Right renal pelvis (tissue), 4 donors: ENCODE results near the gene ST6GAL1. TPM values are rescaled to one million over a fixed set of nuclear protein-coding genes. Genes with fewer than 3 reads are reported as not detected.

Experiments
- DNase-seq, 4 donors: peaks; one replicate each; pipeline ENCODE4 v3.0.0-alpha.2; 2013; ENCODE audit warnings: low read depth in 4 of 4, low spot score in 3 of 4, missing footprints in 1 of 4
- polyA plus RNA-seq, 4 donors: library from polyadenylated mRNA; unstranded; fragments of 120-200 nt; gene quantifications; one replicate each; pipeline ENCODE4 v1.2.1, GENCODE V29; 2013; ENCODE audit not compliant: insufficient read length in 4 of 4

The ST6GAL1 gene
- polyA plus RNA-seq, 4 donors: 74.5 to 97.1 (median 81.8) TPM

DNA sequence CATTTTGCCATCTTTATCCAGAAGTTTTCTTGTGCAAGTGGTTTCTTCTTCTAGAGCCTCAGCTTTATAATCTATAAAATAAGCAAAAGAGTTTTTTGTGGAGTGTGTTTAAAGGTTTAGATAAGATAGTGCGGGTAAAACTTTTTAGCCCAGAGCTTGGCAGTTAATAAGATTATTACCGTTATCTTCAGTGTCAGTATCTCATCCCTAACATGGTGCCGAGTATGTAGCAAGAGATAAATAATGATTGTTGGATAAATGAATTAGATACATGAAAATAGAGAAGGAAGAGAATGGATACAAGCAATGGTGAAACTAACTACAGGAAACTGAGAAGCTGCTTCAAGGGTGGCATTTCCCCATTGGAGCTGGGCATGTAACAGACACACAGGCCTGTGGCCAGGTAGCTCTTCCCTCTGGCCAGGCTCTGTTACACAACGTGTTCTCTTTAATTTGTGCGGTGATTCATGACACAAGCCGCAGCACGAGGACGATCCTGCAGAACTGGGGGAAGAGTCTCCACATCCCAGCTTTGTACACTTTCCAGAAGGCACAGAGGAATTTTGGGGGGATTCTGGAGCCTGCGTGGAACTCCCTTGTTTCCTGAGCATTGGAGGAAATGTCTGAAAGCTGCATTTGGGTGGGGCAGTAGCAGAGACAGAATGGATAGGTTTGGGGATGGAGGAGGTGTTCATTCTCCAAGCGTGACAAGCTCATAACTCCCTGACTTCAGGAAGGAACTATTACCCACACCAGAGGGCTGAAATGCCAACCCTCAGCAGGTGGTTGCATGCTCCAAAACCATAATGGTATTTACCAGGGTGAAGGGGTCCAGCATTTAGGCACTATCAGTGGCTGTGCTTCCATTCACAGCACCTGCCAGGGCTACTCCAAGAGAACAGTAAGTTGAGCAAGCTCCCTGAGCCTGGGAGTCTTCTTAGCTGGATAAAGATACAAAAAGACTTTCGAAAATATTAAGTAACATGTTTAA is 14.2 kb upstream of the ST6GAL1 start:
- DNase-seq: no peak

DNA sequence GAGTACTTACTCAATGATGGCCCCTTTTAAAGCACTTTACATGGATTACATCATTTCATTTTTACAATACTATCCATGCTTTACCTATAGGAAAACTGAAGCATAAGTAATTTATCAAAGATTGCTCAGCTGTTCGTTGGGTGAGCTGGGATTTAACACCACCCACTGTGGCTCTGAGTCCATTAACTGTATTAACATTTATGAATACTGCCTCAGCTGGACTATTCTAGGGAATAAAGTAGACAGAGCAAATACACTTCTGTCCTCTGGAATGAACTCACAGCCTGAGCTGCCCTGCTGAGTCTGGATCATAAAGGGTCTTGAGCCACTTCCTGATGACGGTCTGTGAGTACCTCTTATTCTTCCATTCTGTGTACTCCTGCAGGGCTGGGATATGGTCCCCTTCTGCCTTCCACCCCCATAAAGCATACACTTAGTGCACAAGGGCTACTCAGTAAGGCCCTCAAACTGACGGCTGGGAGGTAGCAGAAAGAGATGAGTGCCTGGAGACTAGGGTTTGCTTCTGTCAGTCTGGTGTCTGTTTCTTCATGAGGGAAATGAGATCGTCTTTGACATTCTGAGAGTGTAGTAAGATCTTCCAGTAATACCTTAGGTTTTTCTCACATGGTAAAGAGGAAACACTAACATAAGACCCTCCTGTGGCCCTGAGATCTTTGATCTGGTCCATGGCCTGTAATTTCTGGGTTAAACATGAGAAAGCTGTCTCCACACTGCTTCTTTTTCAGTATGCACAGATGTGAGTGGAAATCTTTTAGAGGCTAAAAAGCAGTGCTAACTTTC is 12.6 kb upstream of the ST6GAL1 start:
- no peak for DNase-seq

DNA sequence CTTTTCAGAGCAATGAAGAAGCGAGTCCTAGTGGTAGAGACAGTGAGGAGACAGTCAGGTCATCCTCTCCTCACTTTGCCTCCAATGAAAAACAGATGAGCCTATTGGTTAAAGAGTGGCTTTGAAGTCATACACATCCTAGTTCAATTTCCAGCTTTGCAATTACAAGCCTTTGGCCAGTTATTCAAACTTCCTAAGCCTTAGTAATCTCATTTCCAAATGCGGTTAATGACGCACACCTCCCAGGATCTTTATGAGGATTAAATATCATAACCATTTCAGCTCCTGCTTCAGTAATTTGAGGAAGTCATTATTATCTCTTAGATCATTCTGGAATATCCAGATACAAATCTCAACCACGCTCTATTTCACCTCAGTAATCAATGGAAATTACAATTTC is 10.0 kb upstream of the ST6GAL1 start:
- no peak for DNase-seq

- DNase-seq: no peak
These were observed 9.5 kb upstream of the ST6GAL1 start for GRCh38 chr3:186920796-186921195.

DNA sequence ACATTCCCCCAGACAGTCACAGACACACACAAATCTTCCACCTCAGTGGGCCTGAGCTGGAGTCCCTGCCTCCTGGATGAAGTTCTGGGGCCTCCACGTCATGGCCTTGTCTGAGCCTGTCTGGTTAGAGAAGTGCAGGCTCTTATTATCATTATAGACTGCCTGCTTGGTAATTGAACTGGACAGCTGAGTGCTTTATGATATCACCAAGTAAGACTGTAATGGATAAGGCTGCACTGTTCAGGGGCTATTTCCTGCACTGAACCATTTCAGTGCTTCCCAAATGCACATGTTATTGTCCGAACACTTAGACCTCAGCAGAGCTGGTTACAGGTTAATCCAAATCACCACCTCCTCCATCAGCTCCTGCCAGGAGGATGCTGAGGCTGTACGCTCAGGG is 8.7 kb upstream of the ST6GAL1 start:
- DNase-seq: no peak

- no peak for DNase-seq
These were observed 8.1 kb upstream of the ST6GAL1 start for GRCh38 chr3:186922224-186922623.

GRCh38 chr3:186922790-186923189 is 7.5 kb upstream of the ST6GAL1 start:
- no peak for DNase-seq

DNA sequence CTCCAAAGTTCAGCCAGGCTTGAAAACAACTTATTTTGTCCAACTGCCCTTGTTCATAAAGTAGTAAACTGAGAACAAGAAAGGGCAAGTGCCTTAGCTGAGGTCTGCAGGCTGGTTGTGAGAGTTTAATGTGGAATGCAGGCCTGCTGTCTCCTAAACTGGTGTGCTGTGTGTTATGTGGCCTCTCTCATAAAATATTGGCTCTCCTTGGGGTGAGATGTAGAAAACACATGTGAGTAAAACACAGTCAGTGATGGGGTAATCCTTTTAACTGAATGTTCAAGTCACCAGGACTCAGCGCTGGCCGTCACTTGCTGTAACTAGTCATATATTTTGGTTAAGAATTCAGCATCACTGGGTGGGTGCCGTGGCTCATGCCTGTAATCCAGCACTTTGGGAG is 7.1 kb upstream of the ST6GAL1 start:
- DNase-seq: no peak

- DNase-seq: no peak
These were observed 4.5 kb upstream of the ST6GAL1 start for GRCh38 chr3:186925826-186926225.

DNA sequence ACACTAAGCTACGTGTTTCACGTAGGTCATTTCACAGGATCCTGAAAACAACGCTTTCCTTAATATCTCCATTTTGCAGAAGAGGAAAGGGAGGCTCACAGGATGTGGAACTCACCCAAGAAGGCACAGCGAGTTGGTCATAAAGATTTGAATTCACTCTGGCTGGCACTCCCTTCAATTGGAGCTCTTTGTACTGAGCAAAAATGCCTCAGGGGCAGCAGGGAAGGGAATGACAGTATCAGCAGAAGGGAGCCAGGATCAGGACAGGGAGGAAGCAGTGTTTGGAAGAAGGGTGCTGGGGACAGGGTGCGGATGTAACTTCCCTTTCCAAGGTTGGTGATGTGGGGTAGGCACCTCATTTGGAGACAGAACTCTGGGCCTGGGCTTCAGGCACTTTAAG is 1.1 kb upstream of the ST6GAL1 start:
- DNase-seq: no peak

GRCh38 chr3:186929685-186930084 is 641 bp upstream of the ST6GAL1 start:
- no peak for DNase-seq

DNA sequence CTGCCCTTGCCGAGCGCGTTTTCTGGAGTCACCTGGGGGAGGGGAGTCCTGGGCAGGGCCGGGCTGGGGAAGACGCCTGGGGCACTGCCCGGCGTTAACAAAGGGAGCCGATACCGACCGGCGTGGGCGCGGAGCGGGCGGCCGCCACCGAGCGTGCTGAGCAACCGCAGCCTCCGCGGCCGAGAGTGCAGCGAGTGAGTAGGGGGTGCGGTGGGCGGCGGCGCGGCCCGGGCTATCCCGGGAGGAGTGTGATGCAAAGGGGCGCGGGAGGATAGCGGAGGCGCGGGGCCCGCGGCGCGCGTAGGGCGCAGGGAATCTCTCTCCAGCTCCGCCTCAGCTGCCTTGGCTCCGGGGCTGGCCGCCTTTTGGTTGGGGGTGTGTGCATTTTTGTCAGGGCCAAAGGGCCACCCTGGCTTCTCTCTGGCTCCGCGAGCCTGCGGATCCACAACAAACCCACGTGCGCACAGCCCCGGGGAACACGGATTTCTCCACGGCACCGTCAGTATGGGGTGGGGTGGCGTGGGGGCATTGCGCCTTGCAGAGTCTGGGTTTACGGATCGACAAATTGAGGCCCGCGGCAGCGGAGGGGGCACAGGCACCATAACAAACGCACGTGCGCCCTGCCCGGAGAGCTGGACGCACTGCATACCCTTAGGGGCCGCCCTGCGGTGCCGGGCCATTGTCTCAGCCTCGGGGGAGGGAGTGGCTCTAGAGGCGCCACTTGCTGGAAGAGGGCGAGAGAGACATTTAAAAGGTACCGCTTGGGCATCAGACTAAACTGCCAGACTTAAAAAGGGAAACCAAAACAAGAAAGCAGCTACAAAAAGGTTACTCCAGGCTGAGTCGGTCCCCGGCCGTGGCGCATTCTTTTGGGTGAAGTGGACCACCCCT is 560 bp downstream of the ST6GAL1 start:
- DNase-seq: peak in 2 of 4 donors; percentile 50 to 56

- DNase-seq: peak in 2 of 4 donors; percentile 31 to 62
These were observed 1.4 kb downstream of the ST6GAL1 start for GRCh38 chr3:186931532-186932280.

DNA sequence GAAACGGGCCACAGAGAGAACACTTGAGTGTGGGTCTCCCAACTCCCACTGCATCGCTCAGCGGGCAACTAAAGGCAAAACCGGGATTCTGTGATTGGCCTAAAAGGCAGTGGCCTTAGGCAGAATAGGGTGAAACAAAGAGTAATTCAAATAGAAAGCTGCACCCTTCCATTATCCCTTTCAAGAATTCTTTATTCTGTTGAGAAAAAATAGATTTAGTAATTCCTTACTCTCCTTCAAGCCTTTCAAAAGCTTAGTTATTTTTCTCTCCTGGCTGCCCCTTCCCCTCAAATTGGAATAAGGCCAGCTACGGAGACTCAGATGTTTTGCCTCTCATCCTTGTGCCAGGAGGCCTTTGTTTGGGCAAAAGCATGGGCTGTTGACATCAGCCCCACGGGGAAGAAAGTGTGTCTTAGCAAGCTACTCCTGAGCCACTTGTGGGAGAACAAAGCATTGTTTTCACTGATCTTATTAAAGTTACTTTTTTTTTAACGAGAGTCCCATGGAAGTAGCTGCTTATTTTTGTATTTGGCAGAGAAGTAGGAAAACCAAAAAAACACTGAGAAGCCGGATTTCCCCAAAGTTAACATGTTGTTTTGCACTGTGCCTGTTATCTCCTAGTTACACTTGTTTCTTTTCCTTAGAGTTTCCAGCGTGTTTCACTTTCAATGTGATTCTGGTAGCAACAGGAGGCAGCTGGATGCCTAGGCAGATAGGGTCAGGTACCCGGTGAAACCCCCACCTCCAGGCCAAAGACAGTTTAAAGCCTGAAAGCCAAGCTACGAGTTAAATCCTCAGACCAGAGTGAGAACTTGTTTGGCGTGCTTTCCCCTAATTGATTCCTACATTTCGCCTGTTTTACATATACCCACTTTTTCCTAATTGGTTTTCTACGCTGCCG is 2.2 kb downstream of the ST6GAL1 start:
- DNase-seq: no peak

DNA sequence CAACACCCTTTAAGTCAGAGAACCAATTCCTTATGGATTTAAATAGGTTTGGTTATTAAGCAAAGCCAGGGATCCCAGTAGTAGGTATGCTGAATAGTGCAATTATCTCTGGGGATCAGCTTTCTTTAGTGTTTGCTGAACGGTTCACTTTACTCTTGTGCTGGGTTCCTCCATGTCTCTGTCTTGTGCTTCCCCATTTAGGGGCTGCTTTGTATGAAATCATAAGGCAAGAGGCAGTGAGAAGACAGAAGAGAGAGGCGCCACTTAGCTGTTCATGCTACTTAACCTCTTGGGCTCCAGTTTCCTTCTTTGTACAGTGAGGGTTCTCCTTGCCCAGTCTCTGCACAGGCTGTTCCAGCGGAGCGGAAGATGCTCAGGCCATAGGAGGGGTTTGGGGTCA is 3.5 kb downstream of the ST6GAL1 start:
- DNase-seq: no peak

DNA sequence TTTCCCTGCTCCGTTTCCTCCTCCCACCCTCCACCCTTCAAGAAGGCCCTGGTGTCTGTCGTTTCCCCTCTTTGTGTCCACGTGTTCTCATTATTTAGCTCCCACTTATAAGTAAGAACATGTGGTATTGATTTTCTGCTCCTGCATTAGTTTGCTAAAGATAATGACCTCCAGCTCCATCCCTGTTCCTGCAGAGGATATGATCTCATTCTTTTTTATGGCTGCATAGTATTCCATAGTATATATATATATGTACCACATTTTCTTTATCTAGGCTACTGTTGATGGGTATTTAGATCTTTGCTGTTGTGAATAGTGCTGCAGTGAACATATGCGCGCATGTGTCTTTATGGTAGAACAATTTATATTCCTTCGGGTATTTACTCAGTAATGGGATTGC is 4.8 kb downstream of the ST6GAL1 start:
- DNase-seq: no peak

DNA sequence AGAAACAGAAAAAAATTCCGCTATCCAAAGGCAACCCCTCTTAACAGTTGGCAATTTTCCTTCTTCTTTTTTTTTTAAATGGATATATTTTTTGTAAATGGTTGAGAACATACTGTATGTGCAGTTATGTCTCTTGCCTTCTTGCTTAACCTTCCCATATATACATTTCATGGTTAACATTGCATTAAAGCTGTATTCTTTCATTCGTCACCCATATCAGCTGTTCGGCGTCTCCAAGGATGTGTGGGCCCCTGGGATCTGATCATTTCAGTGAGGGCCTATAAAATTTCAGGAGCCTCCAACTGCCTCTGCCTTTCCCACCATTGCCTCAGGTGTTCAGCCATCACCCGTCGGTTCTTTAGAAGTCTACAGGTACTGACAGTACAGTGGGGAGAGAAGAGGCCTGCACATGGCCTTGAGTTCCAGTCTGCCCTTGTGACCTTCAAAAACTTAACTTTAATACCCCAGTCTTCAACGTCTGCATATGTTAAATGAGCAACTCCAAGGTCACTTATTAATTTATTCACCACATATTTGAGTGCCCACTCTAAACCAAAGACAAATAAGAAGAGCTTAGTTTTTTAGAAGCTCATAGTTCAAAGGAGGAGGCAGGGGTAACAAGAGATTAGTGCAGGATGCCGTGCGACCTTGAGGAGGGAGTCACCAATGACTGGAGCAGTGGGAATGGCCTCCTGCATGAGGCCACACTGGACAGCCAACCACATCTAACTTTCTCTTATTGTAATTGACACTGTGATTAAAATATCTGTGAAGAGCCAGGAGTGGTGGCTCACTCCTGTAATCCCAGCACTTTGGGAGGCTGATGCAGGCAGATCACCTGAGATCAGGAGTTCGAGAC is 6.9 kb downstream of the ST6GAL1 start:
- DNase-seq: no peak

DNA sequence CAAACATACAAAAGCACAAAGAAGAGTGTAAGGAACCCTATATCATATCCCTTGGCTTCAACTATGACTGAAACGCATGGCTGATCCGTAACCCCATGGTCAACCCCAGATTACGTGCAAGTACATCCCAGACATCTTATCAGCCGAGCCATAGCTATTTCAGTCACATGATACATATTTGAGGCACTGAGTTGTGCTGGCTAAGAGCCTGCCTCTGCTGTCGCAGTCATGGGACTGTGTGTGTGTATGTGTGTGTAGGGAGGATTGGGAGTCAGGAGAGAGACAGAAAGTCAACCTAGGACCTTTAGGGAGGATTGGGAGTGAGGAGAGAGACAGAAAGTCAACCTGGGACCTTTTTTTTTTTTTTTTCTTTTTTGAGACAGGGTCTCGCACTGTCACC is 8.4 kb downstream of the ST6GAL1 start:
- DNase-seq: no peak
